ENCODE measurements around the gene ZBTB1. TPM values are rescaled to one million over a fixed set of nuclear protein-coding genes. Genes with fewer than 3 reads are reported as not detected.

The ZBTB1 gene
- total RNA-seq, 1 donor from 2014 or later, result 46.1 TPM

DNA sequence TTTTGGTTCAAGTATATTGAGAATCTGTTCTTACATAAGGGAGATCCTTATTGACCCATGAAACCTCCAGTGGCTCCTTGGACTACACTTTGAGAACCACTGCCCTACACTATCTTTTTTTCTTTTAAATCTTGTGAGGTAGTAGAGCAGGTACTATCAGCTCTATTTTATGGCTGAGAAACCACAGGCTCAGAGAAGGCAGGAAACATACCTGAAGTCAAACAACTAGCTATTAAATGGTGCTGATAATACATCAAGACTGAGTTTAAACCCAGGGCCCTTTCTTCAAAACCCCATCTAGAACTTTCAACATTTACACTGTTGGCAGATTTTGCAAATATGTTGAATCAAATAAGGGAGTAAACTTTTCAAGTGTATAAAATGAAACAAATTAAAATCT lies 7.8 kb upstream of the ZBTB1 start:
- no peak for DNase-seq
- Histone ChIP-seq H3K27ac (no peak overlapping the region), H3K4me1 (peaks cover 13% of the 10 kb centered on the region), H3K36me3 (peaks cover 7% of the 10 kb centered on the region), H3K9me3 (no peaks in the 10 kb centered on the region), H3K27me3 (ENCODE audit: low read depth) (no peaks in the 10 kb centered on the region), H3K4me3 (no peak overlapping the region)
- no peak for ATAC-seq
- TF ChIP-seq, protein P1, sequence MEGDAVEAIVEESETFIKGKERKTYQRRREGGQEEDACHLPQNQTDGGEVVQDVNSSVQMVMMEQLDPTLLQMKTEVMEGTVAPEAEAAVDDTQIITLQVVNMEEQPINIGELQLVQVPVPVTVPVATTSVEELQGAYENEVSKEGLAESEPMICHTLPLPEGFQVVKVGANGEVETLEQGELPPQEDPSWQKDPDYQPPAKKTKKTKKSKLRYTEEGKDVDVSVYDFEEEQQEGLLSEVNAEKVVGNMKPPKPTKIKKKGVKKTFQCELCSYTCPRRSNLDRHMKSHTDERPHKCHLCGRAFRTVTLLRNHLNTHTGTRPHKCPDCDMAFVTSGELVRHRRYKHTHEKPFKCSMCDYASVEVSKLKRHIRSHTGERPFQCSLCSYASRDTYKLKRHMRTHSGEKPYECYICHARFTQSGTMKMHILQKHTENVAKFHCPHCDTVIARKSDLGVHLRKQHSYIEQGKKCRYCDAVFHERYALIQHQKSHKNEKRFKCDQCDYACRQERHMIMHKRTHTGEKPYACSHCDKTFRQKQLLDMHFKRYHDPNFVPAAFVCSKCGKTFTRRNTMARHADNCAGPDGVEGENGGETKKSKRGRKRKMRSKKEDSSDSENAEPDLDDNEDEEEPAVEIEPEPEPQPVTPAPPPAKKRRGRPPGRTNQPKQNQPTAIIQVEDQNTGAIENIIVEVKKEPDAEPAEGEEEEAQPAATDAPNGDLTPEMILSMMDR (IDR thresholded peaks at IDR 0.05), result no peak
- intact Hi-C loops (cut with DNase I), result no loop called here

DNA sequence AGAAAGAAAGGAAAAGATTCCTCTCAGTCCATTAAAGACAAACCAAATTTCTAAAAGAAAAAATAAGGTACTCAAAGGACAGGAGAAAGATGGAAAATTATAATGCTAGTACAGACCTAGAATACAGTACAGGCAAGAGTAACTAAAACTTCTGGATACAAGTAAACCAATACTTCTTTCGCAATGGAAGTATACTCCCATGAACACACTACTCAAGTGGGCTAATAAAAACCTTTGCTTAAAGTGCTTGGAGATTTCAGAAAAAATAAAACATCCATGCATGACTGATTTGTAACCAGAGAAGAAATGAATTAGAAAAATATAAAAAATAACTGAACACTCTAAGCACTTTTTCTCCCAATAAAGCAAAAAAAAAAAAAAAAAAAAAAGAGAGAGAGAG lies 4.5 kb upstream of the ZBTB1 start:
- Histone ChIP-seq H3K27me3 (ENCODE audit: low read depth) (no peaks in the 10 kb centered on the region), H3K36me3 (peaks cover 5% of the 10 kb centered on the region), H3K9me3 (no peaks in the 10 kb centered on the region), H3K4me3 (no peak overlapping the region), H3K4me1 (peaks cover 23% of the 10 kb centered on the region), H3K27ac (no peak overlapping the region)
- DNase-seq (no peak), ATAC-seq (no peak)
- TF ChIP-seq, protein P1 (IDR thresholded peaks at IDR 0.05), result no peak
- intact Hi-C loops (cut with DNase I), result no loop called here

GRCh38 chr14:64501411-64502171 lies 3.0 kb upstream of the ZBTB1 start:
- no peaks in the 10 kb centered on the region for H3K9me3 ChIP-seq
- no peaks in the 10 kb centered on the region for H3K36me3 ChIP-seq
- H3K27ac ChIP-seq, result peak overlapping the region; percentile 99
- no peaks in the 10 kb centered on the region for H3K27me3 ChIP-seq (ENCODE audit: low read depth)
- TF ChIP-seq, protein P1 (IDR thresholded peaks at IDR 0.05), result no peak
- peak; percentile 53 for DNase-seq
- intact Hi-C loops (cut with DNase I), result no loop called here
- ATAC-seq, result peak in 1 of 2 donors; percentile 16
- peaks cover 34% of the 10 kb centered on the region for H3K4me1 ChIP-seq
- peak overlapping the region; percentile 78 for H3K4me3 ChIP-seq

DNA sequence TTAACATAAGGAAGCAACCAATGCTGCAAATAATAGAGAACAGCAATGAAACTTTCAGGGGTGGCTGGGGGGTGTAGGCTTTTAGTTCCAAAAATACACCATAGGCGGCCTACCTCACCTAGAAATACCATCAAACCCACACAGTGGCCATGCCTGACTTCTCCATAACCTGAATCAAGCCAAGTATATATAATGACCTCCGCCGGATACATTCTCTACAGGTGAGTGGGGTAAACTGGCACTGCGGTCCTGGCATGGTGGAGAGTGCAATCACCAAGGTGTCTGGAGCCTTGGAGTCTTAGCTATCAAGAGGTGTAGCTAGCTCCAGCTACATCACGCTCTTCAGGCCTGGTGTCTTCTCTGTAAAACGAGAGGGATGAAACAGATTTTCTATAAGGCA lies 2.1 kb upstream of the ZBTB1 start:
- Histone ChIP-seq H3K36me3 (no peaks in the 10 kb centered on the region), H3K4me3 (peak overlapping the region; percentile 78), H3K4me1 (peaks cover 43% of the 10 kb centered on the region), H3K9me3 (no peaks in the 10 kb centered on the region), H3K27me3 (ENCODE audit: low read depth) (no peaks in the 10 kb centered on the region), H3K27ac (peak overlapping the region; percentile 99)
- TF ChIP-seq, protein P1 (IDR thresholded peaks at IDR 0.05), result no peak
- ATAC-seq (no peak), DNase-seq (no peak)
- intact Hi-C loops (cut with DNase I), result no loop called here

GRCh38 chr14:64502887-64503433 lies 1.6 kb upstream of the ZBTB1 start:
- Histone ChIP-seq H3K27me3 (ENCODE audit: low read depth) (no peaks in the 10 kb centered on the region), H3K9me3 (no peaks in the 10 kb centered on the region), H3K4me3 (peak overlapping the region; percentile 78), H3K27ac (peak overlapping the region; percentile 99), H3K4me1 (peaks cover 48% of the 10 kb centered on the region), H3K36me3 (no peaks in the 10 kb centered on the region)
- intact Hi-C loops (cut with DNase I), result no loop called here
- ATAC-seq (peak in 1 of 2 donors; percentile 0), DNase-seq (no peak)
- TF ChIP-seq, protein P1 (IDR thresholded peaks at IDR 0.05), result no peak

Data from lower lobe of right lung (tissue), 2 donors.